Astrocyte (in vitro differentiated cells and primary cell): ENCODE results near the gene FAM168B. TPM values are rescaled to one million over a fixed set of nuclear protein-coding genes. Genes with fewer than 3 reads are reported as not detected.

Experiments
- DNase-seq: peaks from one replicate; pipeline ENCODE4 v3.0.0-alpha.2; 2010; ENCODE audit warnings: low read depth
- FAIRE-seq: peaks from 2 replicates; lab custom pipeline; 2011; peaks lifted over from hg19 to GRCh38; lab: Jason Lieb, UNC
- H2AFZ ChIP-seq: 2 replicates; pipeline ENCODE4 v1.6.0; 2012; ENCODE audit warnings: low read depth, low read length, inconsistent platforms
- H3K27ac ChIP-seq: 2 replicates; pipeline ENCODE4 v1.5.1; 2011; ENCODE audit warnings: low read depth, low read length, inconsistent platforms
- H3K27me3 ChIP-seq: 2 replicates; pipeline ENCODE4 v1.6.0; 2011; ENCODE audit warnings: low read length, inconsistent platforms; ENCODE audit not compliant: insufficient read depth
- H3K36me3 ChIP-seq: 2 replicates; pipeline ENCODE4 v1.5.1; 2011; ENCODE audit warnings: low read length, inconsistent platforms; ENCODE audit not compliant: insufficient read depth
- H3K4me1 ChIP-seq: 2 replicates; pipeline ENCODE4 v1.5.1; 2011; ENCODE audit warnings: low read length, inconsistent platforms; ENCODE audit not compliant: insufficient read depth
- H3K4me2 ChIP-seq: 2 replicates; pipeline ENCODE4 v1.6.0; 2012; ENCODE audit warnings: low read length, inconsistent platforms
- H3K4me3 ChIP-seq: 2 replicates; pipeline ENCODE4 v1.5.1; 2011; ENCODE audit warnings: low read depth, mild to moderate bottlenecking, low read length, inconsistent platforms; ENCODE audit not compliant: insufficient read depth
- H3K79me2 ChIP-seq: 2 replicates; pipeline ENCODE4 v1.6.0; 2012; ENCODE audit warnings: mild to moderate bottlenecking, low read length, inconsistent platforms; ENCODE audit not compliant: insufficient read depth
- H3K9ac ChIP-seq: 2 replicates; pipeline ENCODE4 v1.6.0; 2012; ENCODE audit warnings: mild to moderate bottlenecking, low read length, inconsistent platforms
- H3K9me3 ChIP-seq: 2 replicates; pipeline ENCODE4 v1.5.1; 2012; ENCODE audit warnings: low read depth, mild to moderate bottlenecking, low read length, inconsistent platforms; ENCODE audit not compliant: insufficient read depth
- H4K20me1 ChIP-seq: 2 replicates; pipeline ENCODE4 v1.6.0; 2012; ENCODE audit warnings: low read length, inconsistent platforms; ENCODE audit not compliant: insufficient read depth
- H3K27ac Mint-ChIP-seq: one replicate; pipeline ENCODE4 v1.8.0; 2021; ENCODE audit warnings: mild to moderate bottlenecking, mixed read lengths; ENCODE audit not compliant: unreplicated experiment
- H3K27me3 Mint-ChIP-seq: one replicate; pipeline ENCODE4 v1.8.0; 2021; ENCODE audit warnings: low read depth, mixed read lengths; ENCODE audit not compliant: unreplicated experiment
- H3K36me3 Mint-ChIP-seq: one replicate; pipeline ENCODE4 v1.8.0; 2021; ENCODE audit warnings: low read depth, mixed read lengths; ENCODE audit not compliant: unreplicated experiment
- H3K4me1 Mint-ChIP-seq: one replicate; pipeline ENCODE4 v1.8.0; 2021; ENCODE audit warnings: low read depth, mixed read lengths; ENCODE audit not compliant: unreplicated experiment
- H3K4me3 Mint-ChIP-seq: one replicate; pipeline ENCODE4 v1.8.0; 2021; ENCODE audit warnings: mild to moderate bottlenecking, moderate library complexity, mixed read lengths; ENCODE audit not compliant: unreplicated experiment
- H3K9me3 Mint-ChIP-seq: one replicate; pipeline ENCODE4 v1.8.0; 2021; ENCODE audit warnings: mild to moderate bottlenecking, mixed read lengths; ENCODE audit not compliant: unreplicated experiment
- EZH2 ChIP-seq: IDR thresholded peaks from 2 replicates; pipeline ENCODE4 v1.6.1; 2012; ENCODE audit warnings: mild to moderate bottlenecking, low read length, inconsistent platforms; ENCODE audit not compliant: insufficient read depth
- total RNA-seq: library from RNA; stranded (reverse); gene quantifications from 2 replicates; pipeline ENCODE4 v1.2.1, GENCODE V29; 2021
- TF ChIP-seq, protein P1 (sequence below): IDR thresholded peaks from 2 replicates; pipeline ENCODE4 v1.5.1; 2011; ENCODE audit warnings: low read depth, mild to moderate bottlenecking, inconsistent platforms, low read length, moderate library complexity; ENCODE audit not compliant: insufficient read depth

Gene FAM168B
- total RNA-seq, 1 donor from 2014 or later = 117 TPM

DNA sequence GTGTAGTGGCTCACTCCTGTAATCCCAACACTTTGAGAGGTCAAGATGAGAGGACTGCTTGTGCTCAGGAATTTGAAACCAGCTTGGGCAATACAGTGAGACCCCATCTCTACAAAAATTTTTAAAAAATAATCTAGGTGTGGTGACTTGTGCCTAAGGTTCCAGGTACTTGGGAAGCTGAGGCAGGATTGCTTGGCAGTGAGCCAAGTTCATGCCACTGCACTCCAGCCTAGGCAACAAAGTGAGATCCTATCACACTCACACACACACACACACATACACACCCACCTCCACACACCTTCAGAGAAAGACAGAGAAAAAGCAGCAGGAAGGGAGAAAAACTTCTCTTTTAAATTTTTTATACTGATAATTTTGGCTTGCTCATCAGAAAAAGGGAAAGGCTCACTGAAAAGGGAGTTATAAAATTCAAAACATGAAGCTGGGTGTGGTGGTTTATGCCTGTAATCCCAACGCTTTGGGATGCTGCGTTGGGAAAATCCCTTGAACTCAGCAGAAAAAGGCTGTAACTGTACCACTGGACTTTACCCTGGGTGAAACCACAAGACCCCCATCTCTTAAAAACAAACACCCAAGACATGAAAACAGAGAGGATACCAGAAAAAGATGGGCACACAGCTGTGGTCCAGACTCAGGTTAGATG is 25.7 kb downstream of the FAM168B start:
- peaks cover 21% of the 10 kb centered on the region for H3K36me3 Mint-ChIP-seq
- H3K4me3 ChIP-seq = no peak overlapping the region
- H2AFZ ChIP-seq = no peak overlapping the region
- no peaks in the 10 kb centered on the region for H3K9me3 ChIP-seq
- H3K27ac ChIP-seq = no peak overlapping the region
- H3K27me3 ChIP-seq = no peaks in the 10 kb centered on the region
- FAIRE-seq = no peak
- H3K4me1 Mint-ChIP-seq = peaks cover 5% of the 10 kb centered on the region
- H3K79me2 ChIP-seq = peaks cover 95% of the 10 kb centered on the region
- H4K20me1 ChIP-seq = peaks cover 90% of the 10 kb centered on the region
- H3K27ac Mint-ChIP-seq = no peak overlapping the region
- no peak for DNase-seq
- no peaks in the 10 kb centered on the region for H3K27me3 Mint-ChIP-seq
- H3K4me3 Mint-ChIP-seq = no peak overlapping the region
- peaks cover 40% of the 10 kb centered on the region for H3K36me3 ChIP-seq
- H3K4me1 ChIP-seq = no peaks in the 10 kb centered on the region
- H3K9ac ChIP-seq = no peak overlapping the region
- TF ChIP-seq, protein P1, sequence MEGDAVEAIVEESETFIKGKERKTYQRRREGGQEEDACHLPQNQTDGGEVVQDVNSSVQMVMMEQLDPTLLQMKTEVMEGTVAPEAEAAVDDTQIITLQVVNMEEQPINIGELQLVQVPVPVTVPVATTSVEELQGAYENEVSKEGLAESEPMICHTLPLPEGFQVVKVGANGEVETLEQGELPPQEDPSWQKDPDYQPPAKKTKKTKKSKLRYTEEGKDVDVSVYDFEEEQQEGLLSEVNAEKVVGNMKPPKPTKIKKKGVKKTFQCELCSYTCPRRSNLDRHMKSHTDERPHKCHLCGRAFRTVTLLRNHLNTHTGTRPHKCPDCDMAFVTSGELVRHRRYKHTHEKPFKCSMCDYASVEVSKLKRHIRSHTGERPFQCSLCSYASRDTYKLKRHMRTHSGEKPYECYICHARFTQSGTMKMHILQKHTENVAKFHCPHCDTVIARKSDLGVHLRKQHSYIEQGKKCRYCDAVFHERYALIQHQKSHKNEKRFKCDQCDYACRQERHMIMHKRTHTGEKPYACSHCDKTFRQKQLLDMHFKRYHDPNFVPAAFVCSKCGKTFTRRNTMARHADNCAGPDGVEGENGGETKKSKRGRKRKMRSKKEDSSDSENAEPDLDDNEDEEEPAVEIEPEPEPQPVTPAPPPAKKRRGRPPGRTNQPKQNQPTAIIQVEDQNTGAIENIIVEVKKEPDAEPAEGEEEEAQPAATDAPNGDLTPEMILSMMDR = no peak
- no peak for TF ChIP-seq EZH2
- no peaks in the 10 kb centered on the region for H3K9me3 Mint-ChIP-seq
- no peak overlapping the region for H3K4me2 ChIP-seq

DNA sequence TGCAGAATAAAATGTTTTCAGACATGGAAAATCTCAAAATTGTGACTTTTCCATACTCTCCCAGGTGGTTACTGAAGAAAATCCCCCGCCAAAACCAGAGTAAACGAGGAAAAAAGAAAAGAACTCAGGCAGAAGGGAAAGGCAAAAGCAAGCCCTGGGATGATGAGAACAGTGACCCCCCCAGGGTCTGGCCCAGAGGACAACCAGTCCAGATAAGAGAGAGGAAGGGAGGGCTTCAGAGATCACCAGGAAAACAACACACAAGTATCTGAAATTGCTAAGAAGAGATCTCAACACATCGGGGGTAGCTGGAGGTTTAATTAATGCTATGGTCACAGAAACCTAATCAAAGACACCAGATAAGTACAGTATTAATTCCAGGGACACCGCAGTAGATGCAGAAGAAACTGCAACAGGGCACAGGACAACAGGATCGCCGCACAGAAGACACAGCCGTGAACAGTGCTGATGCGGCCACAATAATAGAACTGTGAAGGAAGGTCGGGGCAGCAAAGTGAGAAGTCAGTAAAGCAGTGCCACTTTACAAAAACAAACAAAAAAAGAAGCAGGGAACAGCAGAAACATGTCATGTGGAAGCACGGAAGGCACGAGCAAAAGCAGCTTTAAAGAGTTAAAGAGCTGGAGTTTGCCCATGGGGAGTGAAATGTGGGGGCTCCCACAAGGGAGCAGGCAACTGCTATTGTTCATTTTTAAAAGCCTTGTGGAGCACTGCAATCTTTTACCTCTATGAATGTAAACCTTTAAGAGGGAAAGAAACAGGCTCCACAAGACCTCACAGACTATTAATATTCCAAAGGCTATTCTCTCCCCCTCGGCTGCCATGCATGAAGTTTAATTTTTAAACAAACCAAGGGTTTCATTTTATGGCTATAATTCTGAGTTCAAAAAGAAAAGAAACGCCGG is 28.4 kb downstream of the FAM168B start:
- H3K36me3 ChIP-seq = peaks cover 26% of the 10 kb centered on the region
- H3K4me1 ChIP-seq = peaks cover 4% of the 10 kb centered on the region
- H3K4me2 ChIP-seq = no peak overlapping the region
- no peak overlapping the region for H2AFZ ChIP-seq
- peaks cover 93% of the 10 kb centered on the region for H3K79me2 ChIP-seq
- Mint-ChIP-seq H3K4me3 (no peak overlapping the region), H3K27ac (no peak overlapping the region), H3K4me1 (peaks cover 6% of the 10 kb centered on the region), H3K27me3 (no peaks in the 10 kb centered on the region), H3K9me3 (no peaks in the 10 kb centered on the region), H3K36me3 (peaks cover 17% of the 10 kb centered on the region)
- no peak overlapping the region for H3K27ac ChIP-seq
- TF ChIP-seq, protein P1 = no peak
- no peak for TF ChIP-seq EZH2
- H3K9ac ChIP-seq = no peak overlapping the region
- H4K20me1 ChIP-seq = peaks cover 90% of the 10 kb centered on the region
- H3K27me3 ChIP-seq = no peaks in the 10 kb centered on the region
- H3K4me3 ChIP-seq = no peak overlapping the region
- FAIRE-seq = no peak
- DNase-seq = no peak
- no peaks in the 10 kb centered on the region for H3K9me3 ChIP-seq
